ENCODE data around the gene ENAH.
"Not testable (repeated sequence)": the region's sequence is repeated elsewhere in the genome, so short reads cannot be mapped to it uniquely, and the experiment has no call there.

Gene ENAH

DNA sequence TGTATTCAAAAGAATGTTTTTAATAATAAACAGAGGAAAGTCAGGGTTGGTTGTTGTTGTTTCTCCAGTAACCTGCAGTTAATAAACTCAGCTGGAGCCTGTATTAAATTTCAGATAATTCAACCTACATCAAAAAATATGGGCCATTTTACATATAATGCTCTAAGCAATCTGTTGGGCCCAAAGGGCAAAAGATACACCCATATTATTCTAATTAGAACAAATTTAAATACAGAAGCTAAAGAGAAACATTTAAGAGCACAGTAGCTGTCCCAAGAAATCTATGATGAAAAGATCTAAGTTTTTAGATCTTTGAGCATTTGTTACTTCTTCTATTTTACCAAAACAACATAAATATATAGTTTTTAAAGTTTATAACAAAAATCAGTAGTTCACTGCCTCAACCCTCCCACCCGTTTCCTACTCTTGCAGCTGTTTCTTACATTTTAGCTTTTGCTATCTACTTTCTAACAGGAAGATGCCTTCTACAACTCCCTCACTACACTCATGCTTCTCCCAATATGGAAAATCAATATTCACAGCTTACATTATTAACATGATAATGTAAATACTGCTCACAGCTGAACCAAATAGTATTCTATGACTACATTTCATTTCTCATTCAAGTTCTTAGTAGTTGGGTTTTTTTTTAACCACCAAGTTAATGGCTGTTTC, 130.2 kb downstream of the ENAH start:
- DNase-seq: no peak

GRCh38 chr1:225520587-225521227, 132.2 kb downstream of the ENAH start:
- DNase-seq: no peak

GRCh38 chr1:225519166-225519863, 133.6 kb downstream of the ENAH start:
- no peak for DNase-seq

DNA sequence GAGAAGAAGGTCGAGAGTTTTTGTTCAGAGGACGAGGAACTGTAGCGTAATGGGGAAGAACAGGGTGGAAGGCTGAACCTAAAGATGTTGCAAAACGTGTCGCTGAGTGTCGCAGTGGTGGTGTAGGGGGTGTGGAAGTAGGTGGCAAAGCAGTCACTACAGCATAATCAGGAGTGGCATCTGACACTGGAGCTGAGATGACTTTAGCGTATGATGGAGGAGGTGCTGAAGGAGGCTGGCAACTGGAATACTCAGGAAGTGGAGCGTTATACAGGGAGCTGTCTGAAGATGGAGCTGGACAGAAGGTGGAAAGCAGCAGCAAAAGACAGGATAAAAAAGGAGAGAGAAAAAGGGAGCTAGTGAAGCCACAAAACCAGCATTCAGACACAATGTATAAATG, 135.2 kb downstream of the ENAH start:
- no peak for DNase-seq

DNA sequence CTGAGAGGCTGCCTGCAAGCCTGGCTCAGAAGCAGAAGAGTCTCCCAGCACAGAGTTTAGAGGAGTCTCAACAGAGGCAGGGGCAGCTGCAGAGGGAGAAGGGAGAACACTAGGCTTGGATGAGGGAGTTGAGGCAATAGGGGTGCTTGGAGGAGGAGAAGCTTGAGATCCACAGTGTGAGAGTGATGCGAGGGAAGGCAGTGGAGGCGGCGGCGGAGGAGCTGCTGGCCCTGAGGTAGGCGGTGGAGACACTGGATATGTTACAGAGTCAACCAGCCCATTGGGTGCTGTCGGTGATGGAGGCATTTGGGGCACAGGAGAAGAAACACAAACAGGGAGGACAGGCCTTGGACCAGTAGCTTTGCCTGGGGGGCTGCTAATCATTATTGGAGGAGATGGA, 135.7 kb downstream of the ENAH start:
- no peak for DNase-seq

DNA sequence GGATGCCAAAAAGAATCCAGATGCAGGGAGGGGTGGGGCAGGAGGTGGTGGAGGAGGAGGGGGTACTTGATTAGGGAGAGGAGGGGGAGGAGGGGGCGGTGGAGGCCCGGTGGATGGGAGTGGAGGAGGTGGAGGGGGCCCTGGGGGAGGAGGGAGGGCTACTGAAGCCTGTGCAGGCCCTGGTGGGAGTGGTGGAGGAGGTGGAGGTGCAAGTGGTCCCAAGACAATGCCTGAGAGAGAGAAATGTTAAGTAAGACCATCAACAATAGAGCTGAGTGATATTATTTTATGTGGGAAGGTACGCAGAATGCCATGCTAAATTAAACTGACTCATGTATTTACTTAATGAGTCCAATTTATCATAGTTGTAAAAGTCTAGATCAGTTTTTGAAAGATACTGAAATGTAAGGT, 138.2 kb downstream of the ENAH start:
- no peak for DNase-seq

- not testable (repeated sequence) for DNase-seq
Measured at GRCh38 chr1:225513576-225513975, 139.3 kb downstream of the ENAH start.

DNA sequence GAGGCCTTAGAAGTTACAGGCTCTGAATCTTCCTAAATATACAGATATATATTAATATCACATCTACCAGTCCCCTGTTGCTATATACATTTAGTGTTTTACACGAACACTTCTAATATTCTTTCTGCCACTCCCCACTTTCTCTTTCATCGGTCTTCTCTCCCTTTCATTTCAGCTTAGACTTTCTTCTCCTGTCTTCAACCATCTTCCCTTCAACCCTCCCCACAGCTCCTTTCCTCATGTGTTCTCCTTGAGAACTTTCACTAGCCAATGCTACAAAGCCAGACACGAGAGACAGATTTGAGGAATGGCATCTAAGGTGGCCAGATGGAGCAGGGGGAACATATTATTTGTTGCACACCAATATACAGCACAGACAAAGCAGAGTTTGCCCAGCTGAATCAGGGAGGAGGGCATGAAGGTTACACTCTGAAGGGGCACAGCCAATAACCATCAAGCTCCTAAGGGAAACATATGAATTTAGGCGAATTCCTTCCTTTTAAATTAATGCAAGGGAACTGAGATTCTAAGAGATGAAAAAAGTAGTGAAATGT, 141.0 kb downstream of the ENAH start:
- DNase-seq: no peak

- DNase-seq: not testable (repeated sequence)
Measured at GRCh38 chr1:225510740-225511139, 142.2 kb downstream of the ENAH start.

DNA sequence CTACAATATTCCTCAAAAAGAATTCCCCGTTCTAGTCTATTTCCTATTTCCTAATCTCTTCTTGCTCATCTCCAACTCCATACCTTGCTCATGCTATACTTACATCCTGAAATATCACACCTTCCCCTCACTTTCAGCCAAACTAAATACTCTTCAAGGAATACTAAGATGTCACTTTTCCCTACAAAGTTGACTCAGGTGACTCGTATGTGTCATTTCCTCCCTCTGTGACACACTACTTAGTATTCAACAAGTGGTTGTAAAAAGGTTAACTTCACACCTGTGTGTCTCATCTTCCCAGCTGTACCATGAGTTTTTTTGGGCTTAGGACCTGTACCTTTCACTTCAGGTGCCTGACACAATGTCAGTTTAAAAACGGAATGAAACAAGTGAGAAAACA, 143.2 kb downstream of the ENAH start:
- no peak for DNase-seq

GRCh38 chr1:225509376-225509707, 143.6 kb downstream of the ENAH start:
- DNase-seq: no peak

DNA sequence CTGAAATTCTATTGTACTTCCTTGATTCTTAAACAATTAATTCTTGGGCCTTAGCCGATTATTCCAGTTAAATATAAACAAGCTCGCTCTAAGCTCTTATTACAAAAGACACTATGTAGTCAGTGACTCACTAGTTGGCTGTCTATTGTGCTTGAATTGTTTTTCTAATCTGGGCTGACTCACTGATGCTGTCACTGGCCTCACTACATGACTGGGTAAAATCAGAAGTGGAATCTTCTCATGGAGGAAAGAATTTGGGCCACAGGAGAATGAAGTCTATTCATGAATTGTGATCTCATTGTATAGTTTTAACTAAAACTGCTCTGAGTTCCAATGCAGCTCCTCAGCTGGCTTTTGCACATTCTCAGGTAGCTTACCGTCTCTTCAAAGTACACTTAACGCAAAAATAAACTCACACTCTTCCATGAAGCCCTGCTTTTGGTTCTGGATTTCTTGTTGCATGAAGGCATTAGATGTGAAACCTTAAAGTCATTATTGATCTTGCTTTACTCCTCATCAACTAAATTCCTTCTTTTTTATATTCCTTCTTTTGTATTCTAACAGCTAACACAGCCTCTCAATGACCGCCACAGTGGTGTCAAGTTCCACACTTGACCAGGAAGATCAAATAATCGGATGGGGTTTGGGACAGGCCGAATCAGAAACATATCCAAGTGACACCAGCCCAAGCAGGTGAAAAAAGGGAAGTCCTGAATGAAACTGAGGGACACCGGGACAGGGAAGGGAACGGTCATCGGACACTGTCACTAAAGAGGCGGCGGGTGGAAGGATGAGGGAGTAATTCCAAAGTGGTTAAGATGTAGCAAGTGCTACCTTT, 144.2 kb downstream of the ENAH start:
- no peak for DNase-seq

DNA sequence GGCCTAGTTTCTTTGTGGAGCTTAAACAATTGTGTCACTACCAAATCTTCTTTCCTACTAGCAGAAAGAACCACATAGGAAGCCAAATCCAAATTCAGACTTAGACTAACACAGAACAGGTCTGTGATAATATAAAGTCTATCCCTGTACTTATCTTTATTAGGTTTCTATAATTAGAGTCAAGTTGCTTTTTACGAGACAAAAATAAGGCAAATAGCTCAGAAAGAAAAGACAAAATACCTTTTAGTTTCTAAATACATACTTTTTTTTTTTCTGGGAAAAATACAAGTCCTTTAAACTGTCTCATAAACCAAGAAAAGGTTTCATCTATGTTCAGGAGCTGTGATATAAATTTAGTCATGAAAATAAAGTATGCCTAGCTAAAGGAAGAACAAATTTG, 146.2 kb downstream of the ENAH start:
- DNase-seq: no peak

DNA sequence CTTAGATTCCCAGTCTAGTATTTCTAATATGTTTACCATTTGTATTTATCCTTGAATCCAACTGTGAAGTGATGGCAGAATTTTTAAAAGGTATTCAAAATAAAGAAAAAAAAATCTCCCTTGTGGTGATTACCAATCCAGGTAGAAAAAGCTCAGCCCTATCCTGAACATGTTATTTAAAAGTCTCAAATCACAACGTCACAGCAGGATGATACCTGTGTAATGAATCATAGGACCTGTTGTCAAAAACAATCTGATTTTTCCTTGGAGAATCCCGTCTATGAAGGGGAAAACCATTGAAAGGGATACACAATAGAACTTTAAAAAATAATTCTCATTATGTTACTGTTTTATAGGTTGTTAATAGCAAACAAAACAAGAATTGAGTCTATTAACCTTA, 148.1 kb downstream of the ENAH start:
- no peak for DNase-seq

- DNase-seq: no peak
Measured at GRCh38 chr1:225500624-225501192, 152.2 kb downstream of the ENAH start.

DNA sequence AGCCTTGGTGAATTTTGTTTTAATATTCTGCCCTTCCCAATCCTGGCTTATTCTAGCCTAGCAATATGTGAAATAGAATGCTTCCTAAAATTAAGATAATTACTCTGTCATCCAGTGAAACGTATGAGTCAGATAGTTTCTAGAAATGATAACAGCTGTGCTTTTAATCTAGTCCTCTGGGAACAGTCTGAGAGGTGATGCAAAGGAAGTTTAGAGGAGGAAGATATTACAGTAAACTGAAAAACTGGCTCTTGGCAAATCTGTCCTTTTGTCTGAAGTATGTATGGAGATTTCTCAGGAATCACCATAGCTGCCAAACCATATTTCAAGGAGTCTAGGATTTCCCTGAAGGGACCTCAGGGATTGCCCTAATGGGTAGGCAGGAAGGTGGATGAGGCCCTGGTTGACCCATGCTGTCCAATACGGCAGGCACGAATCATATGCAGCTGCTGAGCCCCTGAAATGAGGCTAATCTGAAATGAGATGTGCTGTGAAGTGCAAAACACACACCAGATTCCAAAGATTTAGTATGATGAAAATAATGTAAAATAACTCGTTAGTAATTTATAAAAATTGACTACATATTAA, 154.3 kb downstream of the ENAH start:
- no peak for DNase-seq

- no peak for DNase-seq
Measured at GRCh38 chr1:225494789-225495359, 158.0 kb downstream of the ENAH start.

- DNase-seq: no peak
Measured at GRCh38 chr1:225493591-225494246, 159.2 kb downstream of the ENAH start.

DNA sequence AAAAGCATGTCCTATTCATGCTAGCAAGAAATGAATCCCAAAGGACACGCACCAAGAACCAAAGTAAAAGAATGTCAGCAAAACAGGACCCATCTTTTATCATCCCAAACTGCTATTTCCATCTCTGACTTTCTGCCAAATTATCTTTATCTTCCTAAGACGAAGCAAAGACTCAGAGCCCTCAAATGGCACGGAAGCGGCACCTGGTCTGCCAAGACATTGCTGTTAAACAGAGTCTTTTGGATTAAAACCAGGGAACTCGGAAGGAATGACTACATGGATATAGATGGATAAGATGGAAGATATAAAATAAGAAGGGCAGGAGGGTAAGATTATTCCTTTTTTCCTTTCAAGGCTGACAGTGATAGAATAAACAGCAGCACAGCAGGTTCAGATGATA, 164.2 kb downstream of the ENAH start:
- no peak for DNase-seq

GRCh38 chr1:225486856-225487255, 166.1 kb downstream of the ENAH start:
- no peak for DNase-seq

DNA sequence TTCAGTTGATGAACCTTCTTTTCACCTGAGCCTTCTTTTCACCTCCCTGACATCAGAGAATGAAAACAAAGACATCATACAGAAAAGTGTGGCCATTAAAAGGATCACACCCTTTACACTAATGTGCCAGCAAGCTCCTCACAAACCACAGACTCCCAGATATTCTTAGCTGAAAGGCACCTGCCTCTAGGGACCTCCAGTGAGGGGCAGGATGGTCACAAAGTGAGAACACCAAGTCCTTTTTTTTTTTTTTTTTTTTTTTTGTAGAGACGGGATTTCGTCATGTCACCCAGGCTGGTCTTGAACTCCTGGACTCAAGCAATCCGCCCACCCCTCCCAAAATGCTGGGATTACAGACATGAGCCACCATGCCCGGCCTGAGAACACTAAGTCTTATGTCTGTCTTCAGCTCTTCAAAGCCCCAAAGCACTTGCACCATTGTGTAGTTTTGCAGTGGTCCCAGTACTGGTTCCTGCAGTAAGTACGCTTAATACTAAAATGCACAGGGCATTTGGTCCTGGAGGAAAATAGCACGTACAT, 166.9 kb downstream of the ENAH start:
- DNase-seq: no peak

Measured in DMS79 treated with DMSO at 0.1 percent for 48 hours (cell line).